Measurements from ENCODE around the gene VAC14.
"Not testable (repeated sequence)": the region's sequence is repeated elsewhere in the genome, so short reads cannot be mapped to it uniquely, and the experiment has no call there.

Gene VAC14

DNA sequence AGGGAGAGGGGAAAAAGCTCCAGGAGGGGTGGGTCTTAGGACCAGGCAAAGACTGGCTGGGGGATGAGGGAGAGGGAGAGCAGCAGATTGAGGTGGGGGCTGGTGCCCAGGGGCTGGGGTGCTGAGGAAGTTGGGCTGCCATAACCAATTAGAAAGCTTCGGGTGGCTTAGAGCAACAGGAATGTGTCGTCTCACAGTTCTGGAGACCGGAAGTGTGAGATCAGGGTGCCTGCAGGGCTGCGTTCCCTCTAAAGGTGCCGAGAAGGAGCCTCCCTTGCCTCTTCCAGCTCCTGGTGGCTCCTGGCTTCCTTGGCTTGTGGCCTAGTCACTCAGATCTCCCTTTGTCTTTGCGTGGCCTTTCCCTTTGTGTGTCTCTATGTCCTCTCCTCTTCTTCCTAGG lies 152.4 kb downstream of the VAC14 start:
- in situ Hi-C loops (cut with MboI; ENCODE audit: low sequenced_read_pairs), result no loop called here

DNA sequence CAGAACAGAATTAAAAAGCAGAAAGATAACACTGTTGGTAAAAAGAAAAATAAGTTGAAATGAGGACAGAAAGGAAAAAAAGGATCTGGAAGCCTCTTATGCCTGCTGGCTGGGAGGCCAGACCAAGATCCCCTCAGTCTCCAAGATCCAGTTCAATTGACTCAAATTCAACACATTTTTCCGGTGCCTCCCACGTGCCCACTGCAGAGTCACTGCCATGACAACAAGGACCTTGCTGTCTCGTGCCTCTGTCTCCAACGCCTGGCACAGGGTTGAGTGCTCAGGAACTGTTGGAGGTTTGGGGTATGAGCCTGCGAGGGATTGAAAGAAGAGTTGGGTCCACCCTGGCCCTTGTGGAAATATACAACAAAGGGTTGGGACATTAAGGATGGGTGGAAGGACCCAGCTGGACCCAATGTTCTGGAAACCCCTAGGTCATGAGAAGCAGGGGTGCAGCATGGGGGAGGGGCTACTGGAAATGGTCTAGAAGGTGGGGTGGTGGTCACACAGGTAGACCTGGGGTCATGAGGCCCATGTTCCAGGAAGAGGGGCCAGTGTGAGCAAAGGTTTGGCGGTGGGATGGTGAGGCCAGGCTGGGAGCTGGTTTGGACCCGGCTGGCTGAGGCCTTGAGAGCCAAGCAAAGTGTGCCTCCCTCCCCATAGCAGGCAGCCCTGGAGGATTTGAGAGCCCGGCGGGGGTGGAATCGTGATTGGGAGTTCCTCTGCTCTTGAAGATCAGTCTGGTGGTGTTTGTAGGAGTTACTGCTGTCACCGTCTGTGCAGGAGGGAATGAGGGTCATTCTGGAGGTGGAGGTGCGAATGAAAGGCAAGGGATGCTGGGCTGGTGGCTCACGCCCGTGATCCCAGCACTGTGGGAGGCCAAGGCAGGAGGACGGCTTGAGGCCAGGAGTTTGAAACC lies 153.3 kb downstream of the VAC14 start:
- in situ Hi-C loops (cut with MboI; ENCODE audit: low sequenced_read_pairs), result no loop called here

GRCh38 chr16:70646260-70647241 lies 154.4 kb downstream of the VAC14 start, which contains the start of gene IL34:
Gene IL34 (plus strand): TSS chr16:70646559. CDS start chr16:70646948, 389 bp downstream.
- in situ Hi-C loops (cut with MboI; ENCODE audit: low sequenced_read_pairs), result no loop called here

DNA sequence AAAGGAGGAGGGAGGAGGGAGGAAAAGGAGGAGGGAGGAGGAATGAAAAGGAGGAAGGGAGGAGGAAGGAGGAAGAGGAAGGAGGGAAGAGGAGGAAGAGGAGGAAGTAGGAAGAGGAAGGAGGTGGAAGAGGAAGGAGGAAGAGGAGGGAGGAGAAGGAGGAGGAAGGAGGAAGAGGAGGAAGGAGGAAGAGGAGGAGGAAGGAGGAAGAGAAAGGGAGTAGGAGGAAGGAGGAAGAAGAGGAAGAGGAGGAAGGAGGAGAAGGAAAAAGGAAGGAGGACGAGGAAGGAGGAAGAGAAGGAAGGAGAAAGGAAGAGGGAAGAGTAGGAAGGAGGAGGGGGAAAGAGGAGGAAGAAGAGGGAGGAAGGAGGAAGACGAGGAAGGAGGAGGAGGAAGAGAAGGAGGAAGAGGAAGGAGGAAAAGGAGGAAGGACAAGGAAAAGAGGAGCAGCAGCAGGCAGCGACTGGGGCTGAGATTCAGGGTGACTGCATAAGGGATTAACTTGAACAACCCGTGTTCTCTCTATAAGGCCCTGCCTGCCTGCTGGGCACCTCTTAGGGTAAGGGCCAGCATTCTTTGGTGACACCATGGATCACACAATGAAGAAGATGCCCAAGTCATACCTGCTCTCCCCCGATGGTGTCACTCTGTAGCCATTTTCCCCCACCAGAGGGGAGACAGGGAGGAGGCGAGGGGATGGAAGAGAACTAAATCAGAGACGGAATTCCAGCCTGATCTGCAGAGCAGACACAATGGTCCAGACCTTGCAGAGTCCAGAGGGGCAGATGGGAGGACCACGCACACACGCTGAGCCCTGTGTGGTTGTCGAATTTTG lies 156.0 kb downstream of the VAC14 start:
- in situ Hi-C loops (cut with MboI; ENCODE audit: low sequenced_read_pairs), result no loop called here

DNA sequence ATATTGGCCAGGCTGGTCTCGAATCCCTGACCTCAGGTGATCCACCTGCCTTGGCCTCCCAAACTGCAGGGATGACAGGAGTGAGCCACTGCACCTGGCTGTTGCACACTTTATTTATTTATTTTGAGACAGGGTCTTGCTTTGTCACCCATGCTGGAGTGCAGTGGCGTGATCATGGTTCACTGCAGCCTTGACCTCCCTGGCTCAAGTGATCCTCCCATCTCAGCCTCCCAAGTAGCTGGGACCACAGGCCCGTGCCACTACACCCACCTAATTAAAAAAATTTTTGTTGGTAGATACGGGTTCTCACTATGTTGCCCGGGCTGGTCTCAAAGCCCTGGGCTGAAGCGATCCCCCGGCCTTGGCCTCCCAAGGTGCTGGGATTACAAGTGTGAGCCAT lies 157.7 kb downstream of the VAC14 start:
- in situ Hi-C loops (cut with MboI; ENCODE audit: low sequenced_read_pairs), result not testable (repeated sequence)

DNA sequence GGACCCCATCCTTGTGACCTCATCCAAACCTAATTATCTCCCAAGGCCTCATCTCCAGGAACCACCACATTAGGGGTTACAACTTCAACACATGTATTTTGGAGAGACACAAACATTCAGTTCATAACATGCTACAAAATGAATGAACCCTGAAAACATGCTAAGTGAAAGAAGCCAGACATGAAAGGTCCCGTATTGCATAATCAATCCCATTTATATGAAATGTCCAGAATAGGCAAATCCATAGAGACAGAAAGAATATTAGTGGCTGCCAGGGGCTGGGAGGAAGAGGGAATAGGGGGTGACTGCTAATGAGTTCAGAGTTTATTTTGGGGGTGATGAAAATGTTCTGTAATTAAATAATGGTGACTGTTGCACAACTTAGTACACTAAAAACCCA lies 158.3 kb downstream of the VAC14 start:
- in situ Hi-C loops (cut with MboI; ENCODE audit: low sequenced_read_pairs), result no loop called here

DNA sequence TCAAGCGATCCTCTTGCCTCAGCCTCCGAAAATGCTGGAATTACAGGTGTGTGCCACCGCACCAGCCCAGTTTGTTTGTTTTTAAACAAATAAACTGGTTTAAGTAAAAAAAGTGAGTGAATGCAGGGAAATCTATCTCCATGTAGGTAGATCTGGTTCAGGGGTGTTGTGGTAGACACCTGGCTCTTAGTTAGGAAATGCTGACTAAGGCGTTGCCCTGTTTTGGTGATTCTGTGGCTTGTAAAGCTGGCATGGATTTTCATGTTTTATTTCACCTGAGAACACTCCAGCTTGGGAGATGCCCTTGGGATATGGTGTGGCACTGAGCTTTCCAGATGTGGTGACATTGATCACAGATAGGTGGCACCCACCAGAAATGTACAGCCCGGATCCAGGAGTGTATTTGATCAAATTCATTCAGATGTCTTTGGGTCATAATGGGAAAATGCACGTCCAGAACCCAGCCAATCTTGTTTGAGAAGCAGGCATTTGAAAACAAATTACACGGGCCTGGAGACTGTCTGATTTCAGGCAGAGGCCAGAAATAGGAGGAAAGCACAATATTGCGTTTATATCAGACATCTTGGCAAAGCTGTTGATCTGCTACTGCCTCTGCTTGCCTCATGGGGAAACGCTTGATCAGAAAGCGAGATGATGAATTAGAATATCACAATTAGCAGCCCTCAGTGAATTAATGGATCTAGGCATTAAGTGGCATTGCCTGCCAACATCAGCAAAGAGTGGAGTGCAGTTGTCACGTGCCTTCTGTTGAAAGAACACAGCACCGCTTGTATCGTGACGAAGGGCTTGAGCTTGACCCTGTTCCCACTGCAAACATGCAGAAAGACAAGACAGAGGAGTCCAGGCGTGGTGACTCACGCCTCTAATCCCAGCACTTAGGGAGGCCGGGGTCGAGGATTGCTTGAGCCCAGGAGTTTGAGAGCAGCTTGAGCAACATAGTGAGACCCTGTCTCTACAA lies 161.9 kb downstream of the VAC14 start:
- in situ Hi-C loops (cut with MboI; ENCODE audit: low sequenced_read_pairs), result no loop called here
